HepG2 (cell line): ENCODE data around the gene ABHD17C. TPM values are rescaled to one million over a fixed set of nuclear protein-coding genes. Genes with fewer than 3 reads are reported as not detected.

ENCODE experiments used
- ATAC-seq: fragments of 200-7000 bp; cut with Tn5 transposase; 3 replicates; pipeline ENCODE4 v1.9.1; 2020; ENCODE audit warnings: mild to moderate bottlenecking, moderate library complexity
- BruUV-seq: library from RNA; stranded (reverse); fragments of 400-500 nt; replicated peaks from 2 replicates; lab custom pipeline; 2021; lab: Mats Ljungman, UMichigan
- CTCF ChIA-PET: fragments of 300-600 bp; formaldehyde crosslinking; extraction: SDS; loops from one replicate; lab custom pipeline; 2021; ENCODE audit warnings: low total read pairs, inconsistent platforms, low intra/inter-chr PET ratio; lab: Yijun Ruan, JAX
- POLR2A ChIA-PET: fragments of 350-600 bp; sonication (Branson Sonifier 250); formaldehyde crosslinking; loops from one replicate; lab custom pipeline; 2020; ENCODE audit warnings: antibody characterized with exemption, inconsistent platforms; lab: Yijun Ruan, JAX
- DNase-seq: peaks from one replicate; pipeline ENCODE4 v3.0.0-alpha.2; 2015; ENCODE audit warnings: low spot score
- FAIRE-seq: peaks from 3 replicates; lab custom pipeline; 2011; peaks lifted over from hg19 to GRCh38; lab: Jason Lieb, UNC
- H2AFZ ChIP-seq: one replicate; pipeline ENCODE4 v1.6.1; 2011; ENCODE audit warnings: low read length, inconsistent platforms
- H3K27ac ChIP-seq: fragments of 300-600 bp; 3 replicates; pipeline ENCODE4 v1.8.0; 2011; ENCODE audit warnings: mixed run types, mild to moderate bottlenecking, mixed read lengths, low read length, inconsistent platforms; ENCODE audit not compliant: insufficient read depth; ENCODE audit errors: extremely low read length
- H3K27me3 ChIP-seq, 2 experiments: fragments of 200-600 bp in 1 of 2; 2 replicates in 1 of 2; 3 replicates in 1 of 2; pipeline versions ENCODE4 v1.6.0 to v1.8.0; 2011; ENCODE audit warnings: low read length in 2 of 2, mild to moderate bottlenecking in 2 of 2, moderate library complexity in 2 of 2, inconsistent platforms in 1 of 2; ENCODE audit not compliant: insufficient read depth in 2 of 2, control insufficient read depth in 1 of 2
- H3K36me3 ChIP-seq, 2 experiments: fragments of 200-600 bp in 1 of 2; replicated peaks in 1 of 2; 2 replicates in 1 of 2; 3 replicates in 1 of 2; pipeline versions ENCODE4 v1.5.1 to v1.8.0; 2011; ENCODE audit warnings: low read length in 2 of 2, inconsistent platforms in 1 of 2; ENCODE audit not compliant: insufficient read depth in 2 of 2, control insufficient read depth in 1 of 2
- H3K4me1 ChIP-seq: 2 replicates; pipeline ENCODE4 v1.5.1; 2012; ENCODE audit warnings: low read length, inconsistent platforms; ENCODE audit not compliant: insufficient read depth
- H3K4me2 ChIP-seq: 2 replicates; pipeline ENCODE4 v1.6.0; 2011; ENCODE audit warnings: low read depth, low read length, inconsistent platforms
- H3K4me3 ChIP-seq, 3 experiments: fragments of 200-600 bp in 1 of 3; sonication (generic), shearing (Covaris generic) in 1 of 3; replicated peaks in 1 of 3; 2 replicates each; pipeline ENCODE4 v1.5.1; 2011 to 2016; ENCODE audit warnings: low read length in 3 of 3, inconsistent platforms in 2 of 3, low read depth in 2 of 3, mild to moderate bottlenecking in 2 of 3, control low read depth in 1 of 3, mixed read lengths in 1 of 3; ENCODE audit not compliant: insufficient read depth in 1 of 3
- H3K79me2 ChIP-seq: one replicate; pipeline ENCODE4 v1.6.1; 2011; ENCODE audit warnings: low read length, inconsistent platforms; ENCODE audit not compliant: insufficient read depth
- H3K9ac ChIP-seq: 2 replicates; pipeline ENCODE4 v1.6.0; 2011; ENCODE audit warnings: mild to moderate bottlenecking, low read depth, low read length, inconsistent platforms; ENCODE audit not compliant: insufficient read depth
- H3K9me3 ChIP-seq: 2 replicates; pipeline ENCODE4 v1.5.1; 2012; ENCODE audit warnings: mild to moderate bottlenecking, low read length
- H4K20me1 ChIP-seq: 2 replicates; pipeline ENCODE4 v1.6.0; 2011; ENCODE audit warnings: inconsistent platforms, mild to moderate bottlenecking, low read length, moderate library complexity; ENCODE audit not compliant: insufficient read depth
- CBX5 ChIP-seq: sonication (generic); formaldehyde crosslinking; IDR thresholded peaks from 2 replicates; pipeline ENCODE4 v1.4.0; 2020; ENCODE audit warnings: missing genetic modification reagents, borderline replicate concordance
- CCAR2 ChIP-seq: fragments of 200-400 bp; formaldehyde crosslinking; optimal IDR thresholded peaks from 2 replicates; pipeline ENCODE3; 2018; ENCODE audit warnings: low read depth, mild to moderate bottlenecking, low read length, moderate library complexity
- FOXK2 ChIP-seq: fragments of 450-650 bp; IDR thresholded peaks from 2 replicates; pipeline ENCODE4 v1.6.1; 2016
- HDAC2 ChIP-seq: sonication (generic); formaldehyde crosslinking; IDR thresholded peaks from 2 replicates; pipeline ENCODE4 v1.4.0; 2020; ENCODE audit warnings: missing genetic modification reagents
- NFYB ChIP-seq: sonication (generic); formaldehyde crosslinking; IDR thresholded peaks from 2 replicates; pipeline ENCODE4 v1.4.0; 2020; ENCODE audit warnings: missing genetic modification reagents
- NFYC ChIP-seq: IDR thresholded peaks from 2 replicates; pipeline ENCODE4 v1.6.1; 2016; ENCODE audit warnings: missing genetic modification reagents, missing compliant biosample characterization
- PAWR ChIP-seq: sonication (generic); formaldehyde crosslinking; IDR thresholded peaks from 2 replicates; pipeline ENCODE4 v1.4.0; 2020; ENCODE audit warnings: missing genetic modification reagents, mild to moderate bottlenecking, borderline replicate concordance
- RFX3 ChIP-seq: IDR thresholded peaks from 2 replicates; pipeline ENCODE4 v1.6.1; 2016; ENCODE audit warnings: missing biosample characterization, missing genetic modification reagents
- STAG1 ChIP-seq: sonication (generic); formaldehyde crosslinking; IDR thresholded peaks from 2 replicates; pipeline ENCODE4 v1.4.0; 2020; ENCODE audit warnings: missing genetic modification reagents
- ZFP82 ChIP-seq: sonication (generic); formaldehyde crosslinking; IDR thresholded peaks from 2 replicates; pipeline ENCODE4 v1.5.1; 2020; ENCODE audit warnings: mild to moderate bottlenecking, missing genetic modification reagents, borderline replicate concordance
- ZNF24 ChIP-seq: fragments of 450-650 bp; IDR thresholded peaks from 2 replicates; pipeline ENCODE4 v1.6.1; 2017; ENCODE audit warnings: antibody characterized with exemption, mild to moderate bottlenecking
- ZNF3 ChIP-seq: IDR thresholded peaks from 2 replicates; pipeline ENCODE4 v1.7.0; 2017; ENCODE audit warnings: inconsistent platforms
- ZNF331 ChIP-seq: sonication (generic); formaldehyde crosslinking; IDR thresholded peaks from 2 replicates; pipeline ENCODE4 v1.4.0; 2020; ENCODE audit warnings: missing genetic modification reagents
- ZNF556 ChIP-seq: sonication (generic); formaldehyde crosslinking; IDR thresholded peaks from 2 replicates; pipeline ENCODE4 v1.4.0; 2020; ENCODE audit warnings: mild to moderate bottlenecking, missing genetic modification reagents, borderline replicate concordance
- ZNF646 ChIP-seq: sonication (generic); formaldehyde crosslinking; IDR thresholded peaks from 2 replicates; pipeline ENCODE4 v1.9.0; 2021; ENCODE audit warnings: mild to moderate bottlenecking, missing genetic modification reagents
- ZNF841 ChIP-seq: sonication (generic); formaldehyde crosslinking; IDR thresholded peaks from 2 replicates; pipeline ENCODE4 v1.8.1; 2023; ENCODE audit warnings: missing genetic modification reagents, borderline replicate concordance
- WGBS: methylation state at CpG from one replicate; pipeline ENCODE4 v1.1.6; 2017; ENCODE audit warnings: low lambda C conversion rate; 5-methylcytosine and 5-hydroxymethylcytosine counted together
- in situ Hi-C: cut with HindIII; loops from 2 replicates; pipeline ENCODE4 v1.10.0; 2017; ENCODE audit warnings: low pct_unique_long_range_greater_than_20kb; ENCODE audit not compliant: extremely low pct_ligation_motif_present
- intact Hi-C: fragments of 100-400 bp; cut with micrococcal nuclease; formaldehyde crosslinking; loops from one replicate; pipeline ENCODE4 v1.10.0; 2022; ENCODE audit not compliant: unreplicated experiment
- polyA plus RNA-seq, 8 experiments: library from polyadenylated mRNA; depleted of rRNA in 3 of 8; stranded (reverse) in 7 of 8; unstranded in 1 of 8; fragments of >200 nt; fragmentation: Illumina TruSeq in 4 of 8; extraction: Trizol in 4 of 8; gene quantifications; 2 replicates each; pipeline versions ENCODE4 v1.2.1 to v1.2.3, GENCODE V29; 2011 to 2016; ENCODE audit warnings: low read depth in 4 of 8, missing spikeins in 1 of 8, mixed read lengths in 1 of 8; ENCODE audit not compliant: insufficient read depth in 1 of 8
- total RNA-seq, 5 experiments: library from RNA; depleted of rRNA; stranded (reverse); fragments of >200 nt; fragmentation: Illumina TruSeq; extraction: Trizol; gene quantifications; 2 replicates each; pipeline ENCODE4 v1.2.3, GENCODE V29; 2016; ENCODE audit warnings: low read depth in 1 of 5

Gene ABHD17C
- total and polyA plus RNA-seq, 2 of the 13 experiments (the other 11 are each of a cell fraction or from before 2014, with no cell fraction given) = 2.9 to 3.9 TPM

- no peaks in the 10 kb centered on the region for H3K4me1 ChIP-seq
- no peak overlapping the region for H2AFZ ChIP-seq
- H4K20me1 ChIP-seq = no peaks in the 10 kb centered on the region
- no peak overlapping the region for H3K4me2 ChIP-seq
- no peaks in the 10 kb centered on the region for H3K27me3 ChIP-seq
- no peak overlapping the region for H3K9ac ChIP-seq
- H3K9me3 ChIP-seq = no peaks in the 10 kb centered on the region
- 74% methylated on average over 5 of the region's 5 CpGs for WGBS
- in situ Hi-C loops (no loop called here), intact Hi-C loops (no loop called here)
- H3K36me3 ChIP-seq = peaks cover 21 to 65% of the 10 kb centered on the region in 2 experiments
- POLR2A ChIA-PET = interaction anchor here (1.0 kb wide), 1 partner anchor 45 kb away, joined by 3 read pairs; no protein-coding TSS in a partner anchor
- H3K4me3 ChIP-seq = no peak overlapping the region
- BruUV-seq = no TSS peak
- no peak overlapping the region for H3K27ac ChIP-seq
- FAIRE-seq (no peak), ATAC-seq (no peak), DNase-seq (no peak)
- TF ChIP-seq ZNF841 (CRISPR knock-in tag) (no peak), ZNF556 (CRISPR knock-in tag) (no peak)
- TF ChIP-seq, all 625 proteins: peak for 0
- no peaks in the 10 kb centered on the region for H3K79me2 ChIP-seq
- CTCF ChIA-PET = no interaction called here
Observed at GRCh38 chr15:80796407-80796806, 101.3 kb downstream of the ABHD17C start.

GRCh38 chr15:80798911-80799310, 103.8 kb downstream of the ABHD17C start:
- Histone ChIP-seq H3K36me3 (peaks cover 14 to 60% of the 10 kb centered on the region in 2 experiments), H3K27me3 (no peaks in the 10 kb centered on the region), H2AFZ (no peak overlapping the region), H3K9me3 (no peaks in the 10 kb centered on the region), H4K20me1 (no peaks in the 10 kb centered on the region), H3K4me2 (no peak overlapping the region), H3K4me1 (peaks cover 6% of the 10 kb centered on the region), H3K79me2 (no peaks in the 10 kb centered on the region), H3K4me3 (no peak overlapping the region), H3K27ac (no peak overlapping the region), H3K9ac (no peak overlapping the region)
- no TSS peak for BruUV-seq
- CTCF ChIA-PET = no interaction called here
- POLR2A ChIA-PET = no interaction called here
- 92% methylated on average over 3 of the region's 3 CpGs for WGBS
- ATAC-seq = no peak
- in situ Hi-C loops = no loop called here
- no peak for FAIRE-seq
- intact Hi-C loops = no loop called here
- no peak for DNase-seq
- no peak for TF ChIP-seq CBX5 (CRISPR knock-in tag)
- TF ChIP-seq PAWR = no peak
- no peak for TF ChIP-seq ZNF331 (CRISPR knock-in tag)
- TF ChIP-seq RFX3 = no peak
- TF ChIP-seq ZFP82 = no peak
- no peak for TF ChIP-seq ZNF24
- no peak for TF ChIP-seq HDAC2 (CRISPR knock-in tag)
- no peak for TF ChIP-seq ZNF646
- no peak for TF ChIP-seq CCAR2
- TF ChIP-seq FOXK2 = no peak
- no peak for TF ChIP-seq NFYB (CRISPR knock-in tag)
- TF ChIP-seq NFYC = no peak
- TF ChIP-seq STAG1 (CRISPR knock-in tag) = no peak
- no peak for TF ChIP-seq ZNF3 (CRISPR knock-in tag)
